Measurements from ENCODE around the gene SH3RF2.

DNA sequence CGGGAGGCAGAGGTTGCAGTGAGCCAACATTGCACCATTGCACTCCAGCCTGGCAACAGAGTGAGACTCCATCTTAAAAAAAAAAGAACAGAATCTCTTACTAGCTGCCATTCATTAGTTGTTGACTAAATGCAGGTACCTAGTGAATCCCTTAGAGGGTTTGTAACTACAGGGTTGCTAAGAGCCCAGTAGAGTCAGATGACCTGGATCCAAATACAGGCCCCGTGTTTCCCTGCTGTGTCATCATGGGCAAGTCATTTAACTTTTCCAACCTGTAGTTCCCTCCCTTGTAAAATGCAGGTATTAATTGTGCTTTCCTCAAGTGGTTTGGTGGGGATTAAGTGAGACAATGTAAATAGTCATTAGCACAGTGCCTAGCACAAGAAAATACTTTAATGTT lies 136.2 kb downstream of the SH3RF2 start:
- TF ChIP-seq EZH2 (IDR thresholded peaks at IDR 0.05) = no peak
- no peak for TF ChIP-seq POLR2AphosphoS5 (IDR thresholded peaks at IDR 0.05; ENCODE audit: borderline replicate concordance, low read depth, low read length)
